ENCODE data around the gene ST8SIA2.

Gene ST8SIA2

DNA sequence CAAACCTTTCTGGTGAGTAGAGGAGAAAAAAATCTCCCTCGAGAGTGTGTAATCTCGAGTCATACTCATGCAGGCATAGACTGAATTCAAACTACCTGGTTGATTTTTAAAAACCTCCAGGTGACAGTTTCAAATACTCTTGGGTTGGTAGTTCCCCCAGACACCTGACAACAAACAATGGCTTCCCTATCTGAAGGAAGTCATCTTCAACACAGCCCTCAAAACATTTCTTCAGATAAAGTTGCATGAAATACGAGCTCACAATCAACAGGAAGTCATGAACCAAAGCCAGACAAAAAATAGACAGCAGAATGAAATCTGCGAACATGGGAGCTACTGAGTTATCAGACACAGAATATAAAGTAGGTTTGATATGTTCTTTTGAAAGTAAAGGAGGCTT, 112.8 kb downstream of the ST8SIA2 start:
- Mint-ChIP-seq H3K4me3 (no peak overlapping the region), H3K4me1 (peaks cover 38% of the 10 kb centered on the region), H3K27me3 (ENCODE audit: low read depth) (peaks cover 1% of the 10 kb centered on the region), H3K36me3 (ENCODE audit: low read depth) (no peaks in the 10 kb centered on the region), H3K27ac (no peak overlapping the region), H3K9me3 (peaks cover 11% of the 10 kb centered on the region)
- TF ChIP-seq, protein P1, sequence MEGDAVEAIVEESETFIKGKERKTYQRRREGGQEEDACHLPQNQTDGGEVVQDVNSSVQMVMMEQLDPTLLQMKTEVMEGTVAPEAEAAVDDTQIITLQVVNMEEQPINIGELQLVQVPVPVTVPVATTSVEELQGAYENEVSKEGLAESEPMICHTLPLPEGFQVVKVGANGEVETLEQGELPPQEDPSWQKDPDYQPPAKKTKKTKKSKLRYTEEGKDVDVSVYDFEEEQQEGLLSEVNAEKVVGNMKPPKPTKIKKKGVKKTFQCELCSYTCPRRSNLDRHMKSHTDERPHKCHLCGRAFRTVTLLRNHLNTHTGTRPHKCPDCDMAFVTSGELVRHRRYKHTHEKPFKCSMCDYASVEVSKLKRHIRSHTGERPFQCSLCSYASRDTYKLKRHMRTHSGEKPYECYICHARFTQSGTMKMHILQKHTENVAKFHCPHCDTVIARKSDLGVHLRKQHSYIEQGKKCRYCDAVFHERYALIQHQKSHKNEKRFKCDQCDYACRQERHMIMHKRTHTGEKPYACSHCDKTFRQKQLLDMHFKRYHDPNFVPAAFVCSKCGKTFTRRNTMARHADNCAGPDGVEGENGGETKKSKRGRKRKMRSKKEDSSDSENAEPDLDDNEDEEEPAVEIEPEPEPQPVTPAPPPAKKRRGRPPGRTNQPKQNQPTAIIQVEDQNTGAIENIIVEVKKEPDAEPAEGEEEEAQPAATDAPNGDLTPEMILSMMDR (IDR thresholded peaks at IDR 0.05; ENCODE audit: unreplicated experiment in 3 of 3): no peak

DNA sequence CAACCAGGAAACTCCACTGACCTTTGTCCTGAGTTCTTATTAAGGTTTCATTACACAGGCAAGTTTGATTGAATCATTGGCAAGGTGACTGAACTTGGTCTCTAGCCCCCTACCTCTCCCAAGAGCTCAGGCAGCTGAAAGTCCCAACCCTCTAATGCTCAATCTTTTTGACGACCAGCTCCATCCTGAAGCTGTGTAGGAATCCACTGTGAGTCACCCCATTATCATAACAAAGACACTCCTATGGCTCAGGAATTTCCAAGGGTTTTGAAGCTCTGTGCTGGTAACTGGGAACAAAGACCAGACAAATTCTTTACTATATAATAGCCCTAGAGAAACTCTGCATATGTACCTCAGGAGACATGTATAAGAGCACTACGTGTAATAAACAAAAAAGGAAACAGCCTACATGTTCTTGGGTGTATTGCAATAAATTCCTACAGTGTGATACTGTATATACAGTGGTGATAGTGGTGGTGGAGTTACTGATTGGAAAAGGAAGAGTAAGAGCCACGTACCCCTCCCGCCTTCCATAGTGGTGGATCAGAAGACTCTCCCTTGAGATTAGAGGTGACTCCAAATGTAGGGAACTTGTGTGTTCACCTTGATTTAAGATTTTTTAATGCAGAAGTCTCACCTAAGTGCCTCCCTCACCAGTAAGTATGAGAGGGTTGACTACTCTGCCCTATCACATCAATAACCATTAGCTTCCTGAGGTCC, 116.6 kb downstream of the ST8SIA2 start:
- Mint-ChIP-seq H3K27ac (no peak overlapping the region), H3K9me3 (peaks cover 11% of the 10 kb centered on the region), H3K4me3 (no peak overlapping the region), H3K27me3 (ENCODE audit: low read depth) (peaks cover 17% of the 10 kb centered on the region), H3K36me3 (ENCODE audit: low read depth) (no peaks in the 10 kb centered on the region), H3K4me1 (peaks cover 4% of the 10 kb centered on the region)
- TF ChIP-seq, protein P1 (IDR thresholded peaks at IDR 0.05; ENCODE audit: unreplicated experiment in 3 of 3): no peak
